ENCODE measurements around the gene GFM1. TPM values are rescaled to one million over a fixed set of nuclear protein-coding genes. Genes with fewer than 3 reads are reported as not detected.

Gene GFM1
- total RNA-seq, 4 donors from 2014 or later = 23.8 to 59.7 (median 47.2) TPM

DNA sequence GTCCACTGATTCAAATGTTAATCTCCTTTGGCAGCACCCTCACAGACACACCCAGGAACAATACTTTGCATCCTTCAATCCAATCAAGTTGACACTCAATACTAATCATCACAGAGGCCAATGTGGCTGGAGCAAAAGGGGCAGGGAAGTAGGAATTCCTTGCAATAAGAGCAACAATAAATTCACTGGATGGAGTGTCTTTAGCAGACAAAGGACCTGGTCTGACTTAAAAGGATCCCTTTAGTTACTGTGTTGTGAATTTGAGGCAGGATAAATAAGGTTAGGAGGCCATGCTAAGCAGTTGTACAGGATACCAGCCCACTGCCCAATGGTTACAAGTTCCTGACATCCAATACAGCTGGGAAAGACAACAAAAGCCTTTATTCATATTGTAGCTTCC, 12.3 kb upstream of the GFM1 start:
- no peaks in the 10 kb centered on the region for H3K9me3 ChIP-seq
- no peaks in the 10 kb centered on the region for H3K4me1 ChIP-seq
- DNase-seq = no peak
- H3K4me3 ChIP-seq = no peak overlapping the region
- H3K27ac ChIP-seq = no peak overlapping the region
- intact Hi-C loops (cut with DNase I) = no loop called here
- no peak for TF ChIP-seq POLR2A (IDR thresholded peaks at IDR 0.05)
- TF ChIP-seq, protein P1, sequence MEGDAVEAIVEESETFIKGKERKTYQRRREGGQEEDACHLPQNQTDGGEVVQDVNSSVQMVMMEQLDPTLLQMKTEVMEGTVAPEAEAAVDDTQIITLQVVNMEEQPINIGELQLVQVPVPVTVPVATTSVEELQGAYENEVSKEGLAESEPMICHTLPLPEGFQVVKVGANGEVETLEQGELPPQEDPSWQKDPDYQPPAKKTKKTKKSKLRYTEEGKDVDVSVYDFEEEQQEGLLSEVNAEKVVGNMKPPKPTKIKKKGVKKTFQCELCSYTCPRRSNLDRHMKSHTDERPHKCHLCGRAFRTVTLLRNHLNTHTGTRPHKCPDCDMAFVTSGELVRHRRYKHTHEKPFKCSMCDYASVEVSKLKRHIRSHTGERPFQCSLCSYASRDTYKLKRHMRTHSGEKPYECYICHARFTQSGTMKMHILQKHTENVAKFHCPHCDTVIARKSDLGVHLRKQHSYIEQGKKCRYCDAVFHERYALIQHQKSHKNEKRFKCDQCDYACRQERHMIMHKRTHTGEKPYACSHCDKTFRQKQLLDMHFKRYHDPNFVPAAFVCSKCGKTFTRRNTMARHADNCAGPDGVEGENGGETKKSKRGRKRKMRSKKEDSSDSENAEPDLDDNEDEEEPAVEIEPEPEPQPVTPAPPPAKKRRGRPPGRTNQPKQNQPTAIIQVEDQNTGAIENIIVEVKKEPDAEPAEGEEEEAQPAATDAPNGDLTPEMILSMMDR (IDR thresholded peaks at IDR 0.05) = no peak
- no peaks in the 10 kb centered on the region for H3K27me3 ChIP-seq
- no peaks in the 10 kb centered on the region for H3K36me3 ChIP-seq

DNA sequence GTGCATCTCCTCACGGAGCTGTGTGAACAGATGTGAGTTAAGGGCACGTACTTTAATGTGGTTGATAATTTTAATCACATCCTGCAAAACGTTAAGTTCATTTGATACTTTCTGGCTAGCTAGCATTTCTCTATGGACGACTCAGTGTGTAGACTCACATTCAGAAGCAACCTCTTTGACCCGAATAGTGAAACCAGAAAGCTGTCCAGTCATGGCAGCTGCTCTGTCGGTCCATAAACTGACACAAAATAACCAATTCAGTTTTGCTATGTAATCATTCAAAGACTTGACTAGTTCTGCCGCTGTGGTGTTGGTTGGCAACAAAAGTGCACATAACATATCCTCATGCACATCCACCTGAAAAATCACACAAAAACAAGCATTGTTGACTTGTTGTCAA, 3.7 kb upstream of the GFM1 start:
- no peak for DNase-seq
- Histone ChIP-seq H3K36me3 (no peaks in the 10 kb centered on the region), H3K9me3 (no peaks in the 10 kb centered on the region), H3K27ac (no peak overlapping the region), H3K27me3 (no peaks in the 10 kb centered on the region), H3K4me1 (peaks cover 0 to 9% (median 5%) of the 10 kb centered on the region in 3 donors), H3K4me3 (no peak overlapping the region)
- intact Hi-C loops (cut with DNase I) = no loop called here
- TF ChIP-seq, protein P1 (IDR thresholded peaks at IDR 0.05) = no peak
- TF ChIP-seq POLR2A (IDR thresholded peaks at IDR 0.05) = no peak
- WGBS, 2 donors = 78 to 82% methylated on average over 7 of the region's 7 CpGs

DNA sequence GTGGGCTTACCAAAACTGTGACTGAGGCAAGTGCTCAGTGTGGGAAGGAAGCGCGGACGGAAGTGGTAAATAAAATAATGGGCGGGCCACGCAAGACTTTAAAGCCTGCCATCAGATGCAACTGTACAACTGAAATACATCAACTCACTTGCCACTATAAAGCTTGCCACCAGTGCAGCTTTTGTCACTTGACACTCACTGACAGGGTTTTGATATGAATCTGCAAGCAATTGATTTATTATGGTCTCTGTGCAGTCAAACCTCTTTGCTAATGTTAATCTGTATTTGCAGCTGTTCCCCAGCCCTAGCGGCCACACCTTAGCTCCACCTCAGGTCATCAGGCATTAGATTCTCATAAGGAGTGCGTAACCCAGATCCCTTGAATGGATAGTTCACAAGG, 2.3 kb upstream of the GFM1 start:
- intact Hi-C loops (cut with DNase I) = no loop called here
- peaks cover 0 to 12% (median 0%) of the 10 kb centered on the region in 3 donors for H3K36me3 ChIP-seq
- peaks cover 0 to 23% (median 7%) of the 10 kb centered on the region in 3 donors for H3K4me1 ChIP-seq
- DNase-seq = no peak
- TF ChIP-seq, protein P1 (IDR thresholded peaks at IDR 0.05) = no peak
- TF ChIP-seq POLR2A (IDR thresholded peaks at IDR 0.05) = no peak
- H3K4me3 ChIP-seq = no peak overlapping the region
- H3K9me3 ChIP-seq = no peaks in the 10 kb centered on the region
- WGBS, 2 donors = 82 to 92% methylated on average over 7 of the region's 7 CpGs
- H3K27me3 ChIP-seq = no peaks in the 10 kb centered on the region
- no peak overlapping the region for H3K27ac ChIP-seq

DNA sequence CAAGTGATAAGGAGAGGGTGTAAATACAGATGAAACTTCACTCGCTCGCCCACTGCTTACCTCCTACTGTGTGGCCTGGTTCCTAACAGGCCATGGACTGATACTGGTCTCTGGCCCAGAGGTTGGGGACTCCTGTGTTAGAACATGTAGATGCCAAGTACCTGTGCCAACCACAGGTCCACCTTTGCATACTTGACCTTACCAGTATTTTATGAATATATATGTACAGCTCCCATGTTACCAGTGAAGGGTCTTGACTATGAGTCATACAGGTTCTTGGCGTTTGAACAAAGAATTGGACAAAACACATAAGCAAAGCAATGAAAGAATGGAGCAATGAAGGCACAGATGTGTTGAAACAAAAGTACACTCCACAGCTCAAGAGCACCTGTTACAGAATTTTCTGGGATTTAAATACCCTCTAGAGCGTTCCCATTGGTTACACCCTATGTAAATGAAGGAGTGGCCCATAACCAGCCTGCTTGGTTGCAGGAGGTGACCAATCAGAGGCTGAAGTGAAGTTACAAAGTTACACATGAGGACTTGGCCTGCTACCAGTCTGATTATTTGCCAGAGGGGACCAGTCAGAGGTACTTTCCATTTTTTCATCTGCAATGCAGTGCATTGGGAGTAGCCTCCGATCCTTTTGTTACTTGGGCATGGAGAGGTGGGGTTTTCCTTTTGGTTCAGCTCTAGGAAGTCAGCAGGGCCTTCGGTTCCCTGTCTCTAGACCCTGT, 1.7 kb upstream of the GFM1 start:
- H3K27me3 ChIP-seq = no peaks in the 10 kb centered on the region
- WGBS, 2 donors = 54 to 72% methylated on average over 6 of the region's 6 CpGs
- H3K4me1 ChIP-seq = peaks cover 0 to 23% (median 7%) of the 10 kb centered on the region in 3 donors
- intact Hi-C loops (cut with DNase I) = no loop called here
- no peak overlapping the region for H3K27ac ChIP-seq
- DNase-seq = no peak
- H3K4me3 ChIP-seq = no peak overlapping the region
- peaks cover 0 to 18% (median 0%) of the 10 kb centered on the region in 3 donors for H3K36me3 ChIP-seq
- H3K9me3 ChIP-seq = no peaks in the 10 kb centered on the region
- TF ChIP-seq POLR2A (IDR thresholded peaks at IDR 0.05) = no peak
- TF ChIP-seq, protein P1 (IDR thresholded peaks at IDR 0.05) = no peak

DNA sequence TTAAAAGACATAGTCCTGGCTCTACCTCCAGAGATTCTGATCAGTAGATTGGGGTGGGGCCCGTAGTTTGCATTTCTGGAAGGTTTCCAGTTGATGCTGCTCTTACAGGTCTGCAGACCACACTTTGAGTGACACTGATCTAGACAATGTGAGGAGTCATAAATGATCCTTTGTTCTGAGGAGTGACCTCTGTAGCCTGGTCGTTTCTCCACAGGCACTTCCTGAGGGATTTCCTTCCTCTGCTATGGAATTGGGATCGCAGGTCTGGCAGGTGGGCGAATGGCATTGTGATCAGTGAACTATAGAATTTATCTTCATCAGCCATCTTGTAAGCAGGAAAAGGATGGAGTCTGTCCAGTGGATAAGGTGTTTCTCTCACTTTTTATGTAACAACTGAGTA, 5.5 kb downstream of the GFM1 start:
- intact Hi-C loops (cut with DNase I) = no loop called here
- Histone ChIP-seq H3K36me3 (peaks cover 0 to 89% (median 5%) of the 10 kb centered on the region in 3 donors), H3K4me1 (peaks cover 0 to 22% (median 7%) of the 10 kb centered on the region in 3 donors), H3K4me3 (no peak overlapping the region), H3K27me3 (no peaks in the 10 kb centered on the region), H3K27ac (no peak overlapping the region), H3K9me3 (no peaks in the 10 kb centered on the region)
- DNase-seq = no peak
- 36 to 62% methylated on average over 4 of the region's 4 CpGs for WGBS, 2 donors
- TF ChIP-seq POLR2A (IDR thresholded peaks at IDR 0.05) = no peak
- TF ChIP-seq, protein P1 (IDR thresholded peaks at IDR 0.05) = no peak

Data from esophagus squamous epithelium (tissue), 5 donors.